ENCODE data around the gene GRK3.
"Not testable (repeated sequence)": the region's sequence is repeated elsewhere in the genome, so short reads cannot be mapped to it uniquely, and the experiment has no call there.

GRCh38 chr22:25605146-25605545, 40.7 kb downstream of the GRK3 start:
- not testable (repeated sequence) for TF ChIP-seq POLR2A (IDR thresholded peaks at IDR 0.05; ENCODE audit: borderline replicate concordance, extremely low read depth, insufficient read depth, insufficient read length); CTCF (IDR thresholded peaks at IDR 0.05 in 2 of 3, conservative IDR thresholded peaks at IDR 0.05 in 1 of 3; ENCODE audit: borderline replicate concordance in 1 of 3, insufficient read depth in 1 of 3, low read depth in 2 of 3, low read length in 2 of 3); REST (IDR thresholded peaks at IDR 0.05; ENCODE audit: low read depth)
